GM23338 (cell line): ENCODE measurements around the gene MAGI1. TPM values are rescaled to one million over a fixed set of nuclear protein-coding genes. Genes with fewer than 3 reads are reported as not detected.

Experiments used
- ATAC-seq: fragments of 200-7000 bp; cut with Tn5 transposase; 3 replicates; pipeline ENCODE4 v1.9.1; 2020
- DNase-seq: peaks from one replicate; pipeline ENCODE4 v3.0.0-alpha.2; 2015; ENCODE audit warnings: low spot score
- H2AFZ ChIP-seq: fragments of 200-600 bp; sonication (generic); 2 replicates; pipeline ENCODE4 v1.8.0; 2016; ENCODE audit warnings: antibody characterized with exemption, mild to moderate bottlenecking, moderate library complexity
- H3F3A ChIP-seq: fragments of 200-600 bp; sonication (generic); replicated peaks from 2 replicates; pipeline ENCODE4 v1.8.0; 2017; ENCODE audit warnings: antibody characterized with exemption, mixed run types, low read depth
- H3K27ac ChIP-seq: fragments of 200-600 bp; sonication (generic); 2 replicates; pipeline ENCODE4 v1.6.1; 2016; ENCODE audit warnings: low read depth
- H3K27me3 ChIP-seq: fragments of 200-600 bp; sonication (generic); 2 replicates; pipeline ENCODE4 v1.8.0; 2016; ENCODE audit warnings: mild to moderate bottlenecking, mixed run types, moderate library complexity; ENCODE audit not compliant: insufficient read depth
- H3K36me3 ChIP-seq: fragments of 200-600 bp; sonication (generic); 2 replicates; pipeline ENCODE4 v1.8.0; 2016; ENCODE audit warnings: mild to moderate bottlenecking; ENCODE audit not compliant: insufficient read depth
- H3K4me1 ChIP-seq: fragments of 200-600 bp; sonication (generic); 2 replicates; pipeline ENCODE4 v1.8.0; 2016; ENCODE audit warnings: mild to moderate bottlenecking, moderate library complexity; ENCODE audit not compliant: insufficient read depth
- H3K4me2 ChIP-seq: fragments of 200-600 bp; sonication (generic); 2 replicates; pipeline ENCODE4 v1.7.1; 2017; ENCODE audit warnings: mixed run types
- H3K4me3 ChIP-seq: fragments of 200-600 bp; sonication (generic); 2 replicates; pipeline ENCODE4 v1.6.1; 2016; ENCODE audit warnings: mixed run types
- H3K79me2 ChIP-seq: fragments of 200-600 bp; sonication (generic); replicated peaks from 2 replicates; pipeline ENCODE4 v1.8.0; 2017; ENCODE audit warnings: mild to moderate bottlenecking; ENCODE audit not compliant: insufficient read depth
- H3K9me2 ChIP-seq: fragments of 200-600 bp; sonication (generic); 2 replicates; pipeline ENCODE4 v1.8.0; 2017; ENCODE audit not compliant: insufficient read depth
- H4K20me1 ChIP-seq: fragments of 200-600 bp; sonication (generic); replicated peaks from 2 replicates; pipeline ENCODE4 v1.8.0; 2017; ENCODE audit warnings: mild to moderate bottlenecking; ENCODE audit not compliant: insufficient read depth
- H3K27ac Mint-ChIP-seq: 2 replicates; pipeline ENCODE4 v1.8.0; 2020; ENCODE audit warnings: inconsistent platforms, mild to moderate bottlenecking, moderate library complexity, mixed read lengths
- H3K27me3 Mint-ChIP-seq: 3 replicates; pipeline ENCODE4 v1.8.0; 2022; ENCODE audit warnings: low read depth, mild to moderate bottlenecking, moderate library complexity, mixed read lengths, inconsistent platforms; ENCODE audit not compliant: insufficient read depth, poor library complexity
- H3K36me3 Mint-ChIP-seq: 3 replicates; pipeline ENCODE4 v1.8.0; 2021; ENCODE audit warnings: low read depth, mild to moderate bottlenecking, inconsistent platforms, moderate library complexity, mixed read lengths
- H3K4me1 Mint-ChIP-seq: 3 replicates; pipeline ENCODE4 v1.8.0; 2020; ENCODE audit warnings: mild to moderate bottlenecking, inconsistent platforms, mixed read lengths
- H3K4me3 Mint-ChIP-seq: 3 replicates; pipeline ENCODE4 v1.8.0; 2021; ENCODE audit warnings: moderate library complexity, mild to moderate bottlenecking, inconsistent platforms, mixed read lengths
- H3K9me3 Mint-ChIP-seq: 3 replicates; pipeline ENCODE4 v1.8.0; 2020; ENCODE audit warnings: moderate library complexity, mild to moderate bottlenecking, inconsistent platforms, mixed read lengths
- STAT1 ChIP-seq: IDR thresholded peaks from one replicate; pipeline ENCODE4 v1.6.1; 2016; ENCODE audit warnings: antibody characterized with exemption; ENCODE audit not compliant: unreplicated experiment
- ZNF114 ChIP-seq: fragments of 250-450 bp; sonication (Bioruptor Pico); IDR thresholded peaks from 2 replicates; pipeline ENCODE4 v1.5.0; 2020; ENCODE audit warnings: mild to moderate bottlenecking, moderate library complexity
- ZNF331 ChIP-seq: fragments of 250-450 bp; sonication (Bioruptor Pico); IDR thresholded peaks from 2 replicates; pipeline ENCODE4 v1.5.0; 2020; ENCODE audit warnings: low read depth, mild to moderate bottlenecking, moderate library complexity
- ZNF462 ChIP-seq: fragments of 250-450 bp; sonication (Bioruptor Pico); IDR thresholded peaks from 2 replicates; pipeline ENCODE4 v1.5.0; 2020; ENCODE audit warnings: mild to moderate bottlenecking, moderate library complexity
- polyA plus RNA-seq: library from polyadenylated mRNA; unstranded; fragments of >200 nt; fragmentation: Nextera tagmentation; extraction: Ambion mirVana; gene quantifications from 2 replicates; pipeline ENCODE4 v1.2.1, GENCODE V29; 2016
- total RNA-seq: library from RNA; depleted of rRNA; stranded (reverse); fragments of >200 nt; shearing (Covaris generic); gene quantifications from 2 replicates; pipeline ENCODE4 v1.2.3, GENCODE V29; 2014

MAGI1 gene
- total and polyA plus RNA-seq, 2 experiments from 2014 or later = 27.4 to 71.2 TPM

GRCh38 chr3:65330072-65330471 lies 708.6 kb downstream of the MAGI1 start (continued):
- no peak for TF ChIP-seq ZNF462 (CRISPR knock-in tag)

GRCh38 chr3:65328148-65328547 lies 710.6 kb downstream of the MAGI1 start:
- no peak for DNase-seq
- Histone ChIP-seq H3K27ac (no peak overlapping the region), H2AFZ (no peak overlapping the region), H3K4me3 (no peak overlapping the region), H3K36me3 (no peaks in the 10 kb centered on the region), H3K4me2 (no peak overlapping the region), H4K20me1 (no peaks in the 10 kb centered on the region), H3K79me2 (no peaks in the 10 kb centered on the region), H3K27me3 (no peaks in the 10 kb centered on the region), H3K4me1 (no peaks in the 10 kb centered on the region), H3K9me2 (peaks cover 5% of the 10 kb centered on the region; the same call in 1 of the 2 replicates), H3F3A (no peaks in the 10 kb centered on the region)
- Mint-ChIP-seq H3K4me3 (no peak overlapping the region), H3K27me3 (no peaks in the 10 kb centered on the region), H3K4me1 (no peaks in the 10 kb centered on the region), H3K36me3 (no peaks in the 10 kb centered on the region), H3K27ac (no peak overlapping the region), H3K9me3 (no peaks in the 10 kb centered on the region)
- no peak for TF ChIP-seq ZNF462 (CRISPR knock-in tag)
- TF ChIP-seq ZNF114 (CRISPR knock-in tag) = no peak
- no peak for TF ChIP-seq ZNF331
- no peak for TF ChIP-seq STAT1
- ATAC-seq = no peak
